ENCODE data around the gene FLOT1.

DNA sequence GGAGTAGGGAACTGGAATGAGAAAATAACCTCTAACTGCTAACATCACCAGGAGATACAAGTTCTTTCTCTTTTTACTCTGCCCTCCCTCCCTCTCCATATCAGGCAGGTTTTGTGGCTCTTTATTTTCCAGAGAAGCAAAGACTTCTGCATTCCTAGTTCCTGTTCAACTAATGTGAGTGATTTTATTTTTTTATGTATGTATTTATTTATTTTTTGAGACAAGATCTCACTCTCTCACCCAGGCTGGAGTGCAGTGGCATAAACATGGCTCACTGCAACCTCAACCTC lies 7.8 kb upstream of the FLOT1 start:
- TF ChIP-seq FOXA1 (IDR thresholded peaks at IDR 0.05): no peak
- TF ChIP-seq SP1 (IDR thresholded peaks at IDR 0.05): no peak
- no peak for TF ChIP-seq TARDBP (IDR thresholded peaks at IDR 0.05)
- TF ChIP-seq SUZ12 (IDR thresholded peaks at IDR 0.05): no peak
- TF ChIP-seq FOXK2 (IDR thresholded peaks at IDR 0.05): no peak
- TF ChIP-seq FOXM1 (IDR thresholded peaks at IDR 0.05; ENCODE audit: borderline replicate concordance): no peak
- no peak for TF ChIP-seq ELF4 (IDR thresholded peaks at IDR 0.05)
- TF ChIP-seq BHLHE40 (IDR thresholded peaks at IDR 0.05; ENCODE audit: borderline replicate concordance): no peak
- TF ChIP-seq ZNF384 (IDR thresholded peaks at IDR 0.05): no peak
- TF ChIP-seq ARNT (IDR thresholded peaks at IDR 0.05): no peak
- no peak for TF ChIP-seq CTBP1 (IDR thresholded peaks at IDR 0.05; ENCODE audit: borderline replicate concordance)
- TF ChIP-seq, protein P1, sequence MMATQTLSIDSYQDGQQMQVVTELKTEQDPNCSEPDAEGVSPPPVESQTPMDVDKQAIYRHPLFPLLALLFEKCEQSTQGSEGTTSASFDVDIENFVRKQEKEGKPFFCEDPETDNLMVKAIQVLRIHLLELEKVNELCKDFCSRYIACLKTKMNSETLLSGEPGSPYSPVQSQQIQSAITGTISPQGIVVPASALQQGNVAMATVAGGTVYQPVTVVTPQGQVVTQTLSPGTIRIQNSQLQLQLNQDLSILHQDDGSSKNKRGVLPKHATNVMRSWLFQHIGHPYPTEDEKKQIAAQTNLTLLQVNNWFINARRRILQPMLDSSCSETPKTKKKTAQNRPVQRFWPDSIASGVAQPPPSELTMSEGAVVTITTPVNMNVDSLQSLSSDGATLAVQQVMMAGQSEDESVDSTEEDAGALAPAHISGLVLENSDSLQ (IDR thresholded peaks at IDR 0.05): no peak

All from HEK293T (cell line).